HG03060 (cell line): ENCODE results near the gene CNOT9.

Source experiments
- ATAC-seq: cut with Tn5 transposase; IDR thresholded peaks from one replicate; pipeline ENCODE4 v1.9.1; 2021; ENCODE audit warnings: low read depth, moderate number of reproducible peaks; ENCODE audit not compliant: unreplicated experiment

Gene CNOT9

DNA sequence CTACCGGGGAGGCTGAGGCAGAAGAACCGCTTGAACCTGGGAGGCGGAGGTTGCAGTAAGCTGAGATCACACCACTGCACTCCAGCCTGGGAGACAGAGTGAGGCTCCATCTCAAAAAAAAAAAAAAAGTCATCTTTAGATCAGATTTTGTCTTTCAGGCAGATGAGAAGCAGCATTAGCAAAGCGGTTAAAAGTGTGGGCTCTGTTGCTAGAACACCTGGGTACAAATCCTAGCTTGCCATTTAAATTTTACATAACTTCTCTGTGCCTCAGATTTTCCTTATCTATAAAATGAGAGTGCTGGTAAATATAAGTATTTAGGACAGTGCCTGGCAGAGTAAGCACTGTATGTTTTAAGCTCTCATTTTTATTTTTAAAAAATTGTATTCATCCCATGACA is 8.2 kb downstream of the CNOT9 start:
- no peak for ATAC-seq

DNA sequence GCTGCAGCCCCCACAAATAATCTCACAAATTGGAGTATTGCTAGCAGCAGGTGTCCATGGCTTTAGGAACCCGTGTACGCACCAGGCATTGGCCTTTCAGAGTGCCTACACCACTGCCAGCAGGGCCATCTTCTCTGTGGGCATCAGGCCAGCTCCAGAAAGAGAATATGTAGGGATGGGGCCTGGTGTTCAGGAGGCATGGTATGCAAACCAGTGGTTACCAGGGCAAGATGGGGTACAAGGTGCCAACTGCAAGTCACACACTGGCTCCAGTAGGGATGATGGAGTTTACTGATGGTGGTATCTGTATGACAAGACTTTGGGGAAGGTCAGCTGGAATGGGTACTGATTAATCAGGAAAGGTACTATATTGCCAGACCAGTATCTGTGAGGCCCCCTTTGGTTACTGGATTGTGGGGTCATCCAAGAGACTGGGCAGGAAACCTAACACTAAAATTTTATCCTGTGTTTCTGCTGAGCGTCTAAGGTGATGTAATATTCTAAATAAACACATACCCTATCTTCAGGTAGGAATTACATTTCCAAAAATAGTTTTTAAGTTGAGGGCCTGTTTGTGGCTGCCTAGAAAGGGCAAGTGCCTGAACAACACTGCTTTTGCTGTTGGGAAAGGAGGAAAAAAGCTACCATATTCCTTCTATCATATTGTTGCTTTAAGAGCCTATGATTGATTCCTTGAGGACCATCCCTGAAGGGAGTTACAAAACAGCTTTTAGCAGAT is 9.0 kb downstream of the CNOT9 start:
- no peak for ATAC-seq

GRCh38 chr2:218578272-218578877 is 9.7 kb downstream of the CNOT9 start:
- ATAC-seq: no peak

- ATAC-seq: peak; percentile 79
Observed at GRCh38 chr2:218582076-218582475, 13.4 kb downstream of the CNOT9 start.

DNA sequence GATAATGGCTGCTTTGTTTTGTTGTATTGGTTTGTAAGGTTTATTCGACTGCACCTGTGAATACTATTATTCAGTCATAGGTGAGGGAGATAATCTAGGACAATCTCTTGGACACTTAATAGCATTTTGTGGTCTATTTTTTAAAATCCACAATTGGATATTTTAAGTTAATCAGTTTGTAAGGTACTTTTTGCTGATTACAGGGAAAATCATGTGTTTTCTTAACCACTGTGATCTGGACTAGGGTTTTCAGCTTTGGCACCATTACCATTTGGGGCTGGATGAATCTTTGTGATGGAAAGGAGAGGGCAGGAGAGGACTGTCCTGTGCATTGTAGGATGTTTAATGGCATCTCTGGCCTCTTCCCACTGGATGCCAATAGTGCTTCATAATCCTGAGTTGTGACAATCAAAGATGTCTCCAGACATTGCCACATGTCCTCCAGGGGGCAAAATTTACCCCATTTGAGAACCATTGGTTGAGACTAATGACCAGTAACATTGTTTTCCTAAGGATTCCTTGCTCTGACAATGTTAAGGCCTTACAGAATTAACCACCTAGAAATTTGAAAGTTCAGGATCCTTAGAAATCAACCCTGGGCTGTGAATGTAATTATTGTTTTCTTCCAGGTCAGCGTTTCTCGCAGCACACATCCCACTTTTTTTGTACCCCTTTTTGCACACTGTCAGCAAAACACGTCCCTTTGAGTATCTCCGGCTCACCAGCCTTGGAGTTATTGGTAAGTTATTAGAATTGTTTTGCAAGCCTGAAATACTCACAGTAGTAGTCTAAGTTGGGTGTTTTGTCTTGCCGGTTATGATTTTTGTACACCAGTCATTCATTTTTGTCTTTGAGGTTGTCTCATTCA is 15.6 kb downstream of the CNOT9 start:
- no peak for ATAC-seq

- no peak for ATAC-seq
Observed at GRCh38 chr2:218585541-218585940, 16.9 kb downstream of the CNOT9 start.

DNA sequence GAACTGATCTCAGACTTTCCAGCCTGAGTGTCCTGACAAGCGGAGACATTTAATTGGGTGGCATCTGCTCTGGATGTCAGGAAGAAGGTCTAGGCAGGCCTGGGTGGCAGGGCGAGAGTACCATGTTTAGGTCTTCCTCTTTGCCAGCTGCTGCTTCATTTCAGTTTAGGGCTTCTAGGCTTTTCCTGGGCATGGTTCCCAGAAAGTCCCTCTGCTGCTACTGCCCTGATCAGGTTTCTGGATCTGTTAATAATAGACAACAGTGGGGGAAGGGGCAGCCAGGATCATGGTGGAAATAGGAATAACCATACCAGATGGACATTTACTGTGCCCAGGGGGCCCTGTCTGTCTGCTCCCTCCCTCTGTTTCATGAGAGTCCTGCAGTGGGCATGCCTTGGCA is 36.8 kb downstream of the CNOT9 start:
- no peak for ATAC-seq

DNA sequence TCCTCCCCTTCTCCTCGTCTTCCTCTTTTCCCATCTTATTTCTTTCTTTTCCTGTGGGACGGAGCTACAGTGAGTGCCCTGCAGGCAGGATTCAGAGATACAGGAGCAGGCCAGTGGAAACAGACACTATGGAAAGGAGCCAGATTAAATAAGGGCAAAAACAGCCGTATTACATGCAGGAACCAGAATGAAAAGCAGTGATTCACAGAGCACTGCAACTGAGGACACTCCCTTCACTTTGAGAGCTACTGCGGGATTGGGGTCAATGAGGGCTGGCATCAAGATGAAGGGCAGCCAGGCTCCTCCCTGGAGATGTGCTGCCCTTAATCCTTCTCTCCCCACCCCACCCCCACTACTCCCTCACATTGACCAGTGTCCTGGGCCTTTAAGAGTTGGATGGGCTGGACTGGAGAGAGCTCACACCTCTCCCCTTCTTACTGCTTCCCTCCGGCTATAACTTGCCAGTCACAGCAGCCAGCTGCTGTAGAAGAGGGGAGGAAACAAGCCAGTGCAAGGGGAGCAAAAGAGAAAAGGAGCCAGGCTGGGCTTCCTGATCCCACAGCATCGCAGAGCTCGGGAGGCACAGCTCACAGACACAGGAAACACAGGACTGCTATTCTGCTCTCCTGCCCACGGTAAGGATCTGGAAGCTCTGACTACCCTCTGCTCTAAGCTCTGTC is 38.9 kb downstream of the CNOT9 start, which contains the start of gene PLCD4:
TSS of gene PLCD4 (plus strand) at position 464 of the 680 bp plus-strand sequence. CDS start 7,841 bp downstream, outside the sequence.
- no peak for ATAC-seq

GRCh38 chr2:218615868-218616315 is 47.3 kb downstream of the CNOT9 start:
- no peak for ATAC-seq

DNA sequence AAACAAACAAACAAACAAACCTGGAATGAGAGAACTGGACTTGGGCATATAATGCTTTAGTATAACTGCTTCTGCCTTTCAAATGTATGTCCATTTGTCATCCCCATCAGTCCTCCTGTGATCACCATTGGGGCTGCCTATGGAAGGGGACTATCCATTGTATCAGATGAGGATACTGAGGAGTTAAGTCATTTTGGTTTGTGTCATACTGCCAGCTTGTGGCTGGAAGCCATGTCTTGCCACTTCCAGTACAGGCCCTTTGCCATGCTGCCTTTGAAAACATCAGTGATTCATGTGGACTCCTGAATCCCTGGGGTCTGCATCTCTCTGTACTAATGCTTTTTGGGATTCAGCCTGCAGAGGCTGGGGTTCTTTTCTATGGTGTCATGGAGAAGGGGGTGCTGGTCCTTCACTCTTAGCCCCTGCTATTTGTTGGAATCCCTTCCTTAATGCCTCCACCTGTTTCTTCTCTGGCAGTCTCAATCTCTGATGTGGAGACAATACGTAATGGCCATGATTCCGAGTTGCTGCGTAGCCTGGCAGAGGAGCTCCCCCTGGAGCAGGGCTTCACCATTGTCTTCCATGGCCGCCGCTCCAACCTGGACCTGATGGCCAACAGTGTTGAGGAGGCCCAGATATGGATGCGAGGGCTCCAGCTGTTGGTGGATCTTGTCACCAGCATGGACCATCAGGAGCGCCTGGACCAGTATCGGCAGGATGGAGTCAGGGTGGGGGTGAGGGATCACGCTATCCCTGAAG is 49.6 kb downstream of the CNOT9 start:
- ATAC-seq: no peak

GRCh38 chr2:218621007-218621406 is 52.4 kb downstream of the CNOT9 start:
- ATAC-seq: no peak

DNA sequence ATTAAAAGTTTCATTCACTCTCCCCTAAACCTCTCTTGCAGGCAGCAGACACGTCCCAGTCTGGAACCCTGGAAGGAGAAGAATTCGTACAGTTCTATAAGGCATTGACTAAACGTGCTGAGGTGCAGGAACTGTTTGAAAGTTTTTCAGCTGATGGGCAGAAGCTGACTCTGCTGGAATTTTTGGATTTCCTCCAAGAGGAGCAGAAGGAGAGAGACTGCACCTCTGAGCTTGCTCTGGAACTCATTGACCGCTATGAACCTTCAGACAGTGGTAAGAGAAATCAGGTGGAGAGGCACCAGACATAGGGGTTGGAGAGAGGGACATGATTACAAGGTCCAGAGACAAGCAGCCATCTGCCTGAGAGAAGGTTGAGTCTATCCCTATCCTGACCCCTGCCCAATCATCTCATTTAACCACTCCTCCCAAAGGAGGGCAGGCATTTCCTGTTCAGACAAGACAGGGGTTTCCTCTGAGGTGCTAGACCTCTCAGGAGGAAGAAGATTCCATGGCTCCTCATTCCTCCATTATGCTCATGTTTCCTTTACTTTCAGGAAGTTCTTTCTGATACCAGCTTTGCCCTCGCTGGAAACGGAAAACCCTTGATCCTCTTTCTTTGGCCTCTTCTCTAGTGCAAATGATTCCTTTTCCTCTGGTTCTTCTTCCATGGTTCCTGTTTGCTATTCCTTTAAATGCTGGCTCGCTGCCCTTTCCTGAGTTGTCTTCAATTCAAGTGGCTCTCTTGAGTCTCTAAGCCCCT is 54.1 kb downstream of the CNOT9 start:
- ATAC-seq: no peak

- no peak for ATAC-seq
Observed at GRCh38 chr2:218623366-218623705, 54.7 kb downstream of the CNOT9 start.

DNA sequence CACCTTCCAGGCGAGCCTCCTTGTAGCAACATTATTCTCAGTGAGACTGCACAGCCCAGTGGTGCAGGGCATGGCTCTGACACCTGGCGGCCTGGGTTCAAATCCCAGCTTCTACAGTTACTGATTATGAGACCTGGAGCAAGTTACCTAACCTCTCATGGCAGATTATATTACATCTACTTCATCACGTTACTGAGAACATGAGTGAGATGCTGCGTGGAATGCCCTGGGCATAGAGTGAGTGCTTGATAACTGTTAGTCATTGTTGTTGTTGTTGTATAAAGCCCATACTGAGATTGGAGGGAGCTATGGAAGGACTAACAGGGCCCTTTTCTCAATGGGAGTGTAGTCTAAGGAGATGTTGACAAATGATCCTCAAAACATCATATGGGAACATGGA is 57.7 kb downstream of the CNOT9 start:
- ATAC-seq: no peak

- ATAC-seq: no peak
Observed at GRCh38 chr2:218627939-218628338, 59.3 kb downstream of the CNOT9 start.

DNA sequence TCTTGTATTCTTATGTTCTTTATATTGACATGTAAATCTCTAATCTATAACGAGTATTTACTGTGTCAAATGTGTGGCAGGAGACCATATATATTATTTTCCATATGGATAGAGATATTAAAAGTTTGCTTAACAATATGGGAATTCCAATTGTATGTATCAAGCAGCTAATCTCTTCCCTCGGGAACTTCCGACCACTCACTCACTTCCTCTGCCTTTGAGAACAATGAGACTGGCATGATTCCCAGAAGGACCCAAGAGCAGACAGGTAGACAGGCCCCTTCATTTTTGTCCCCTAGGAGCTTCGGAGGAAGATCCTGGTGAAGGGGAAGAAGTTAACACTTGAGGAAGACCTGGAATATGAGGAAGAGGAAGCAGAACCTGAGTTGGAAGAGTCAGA is 63.2 kb downstream of the CNOT9 start:
- ATAC-seq: no peak

DNA sequence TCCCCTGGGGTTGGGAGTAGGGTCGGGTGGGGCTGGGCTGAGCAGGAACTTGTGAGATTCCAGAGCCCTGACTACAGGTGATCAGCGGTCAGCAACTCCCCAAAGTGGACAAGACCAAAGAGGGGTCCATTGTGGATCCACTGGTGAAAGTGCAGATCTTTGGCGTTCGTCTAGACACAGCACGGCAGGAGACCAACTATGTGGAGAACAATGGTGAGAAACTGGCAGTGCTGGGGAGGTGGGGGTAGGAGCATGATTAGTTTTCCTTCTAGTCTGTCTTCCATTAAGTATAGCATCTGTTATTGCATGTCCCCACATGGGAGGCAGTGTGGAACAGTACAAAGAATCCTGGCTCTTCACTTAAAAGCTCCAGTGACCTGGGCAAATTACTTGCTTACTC is 67.1 kb downstream of the CNOT9 start:
- no peak for ATAC-seq

- no peak for ATAC-seq
Observed at GRCh38 chr2:218638372-218638771, 69.7 kb downstream of the CNOT9 start.

DNA sequence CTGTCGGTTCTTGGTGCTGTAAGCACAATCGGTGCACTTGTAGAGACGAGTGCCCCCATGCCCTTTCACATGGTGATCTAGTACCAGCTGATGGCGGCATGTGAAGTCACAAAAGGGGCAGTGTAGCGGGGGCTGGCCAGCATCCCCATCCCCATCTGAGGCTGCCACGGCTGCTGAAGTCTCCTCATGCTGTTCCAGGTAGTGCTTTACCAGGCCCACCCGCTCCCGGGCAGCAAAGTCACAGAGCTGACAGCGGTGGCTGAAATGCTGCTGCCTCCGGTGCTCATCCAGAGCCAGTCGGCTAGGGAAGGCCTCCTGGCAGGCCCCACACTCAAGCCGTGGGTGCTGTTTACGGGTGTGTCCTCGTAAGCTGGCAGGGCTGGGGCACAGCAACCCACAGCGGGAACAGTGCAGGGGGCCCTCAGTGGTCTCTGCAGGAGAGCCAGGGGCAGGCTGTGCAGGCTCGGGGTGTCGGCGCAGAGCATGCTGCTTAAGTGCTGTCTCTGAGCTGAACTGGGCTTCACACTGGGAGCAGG is 73.5 kb downstream of the CNOT9 start:
- ATAC-seq: no peak
